LNCAP (cell line): ENCODE data around the gene CPVL.

Experiments used
- CTCF ChIP-seq: fragments of 450-650 bp; IDR thresholded peaks from 2 replicates; pipeline ENCODE4 v1.5.1; 2017; ENCODE audit warnings: mild to moderate bottlenecking

The CPVL gene

GRCh38 chr7:29066641-29067040, 79.7 kb downstream of the CPVL start:
- TF ChIP-seq CTCF = no peak

- TF ChIP-seq CTCF = no peak
Measured at GRCh38 chr7:29065181-29065857, 81.0 kb downstream of the CPVL start.

- no peak for TF ChIP-seq CTCF
Measured at GRCh38 chr7:29063872-29064271, 82.5 kb downstream of the CPVL start.

GRCh38 chr7:29063236-29063635, 83.1 kb downstream of the CPVL start:
- no peak for TF ChIP-seq CTCF

- TF ChIP-seq CTCF = no peak
Measured at GRCh38 chr7:29053105-29053872, 93.0 kb downstream of the CPVL start.

- no peak for TF ChIP-seq CTCF
Measured at GRCh38 chr7:29046978-29047377, 99.4 kb downstream of the CPVL start.

- TF ChIP-seq CTCF = no peak
Measured at GRCh38 chr7:29045258-29046086, 100.9 kb downstream of the CPVL start.
